HEK293 (cell line): ENCODE measurements around the gene TMEM145.

Experiments
- ZBTB11 ChIP-seq: fragments of 450-650 bp; formaldehyde crosslinking; conservative IDR thresholded peaks from 2 replicates; pipeline ENCODE4 v1.5.1; 2016; ENCODE audit warnings: low read depth, missing biosample characterization, missing genetic modification characterization
- TF ChIP-seq, protein P1 (sequence below): fragments of 450-650 bp; formaldehyde crosslinking; IDR thresholded peaks from 2 replicates; pipeline ENCODE4 v1.5.1; 2016; ENCODE audit warnings: missing biosample characterization, missing genetic modification characterization
- TF ChIP-seq, protein P2 (sequence below): IDR thresholded peaks from 2 replicates; pipeline ENCODE4 v1.6.1; 2011; ENCODE audit warnings: mild to moderate bottlenecking, low read depth, low read length, borderline replicate concordance

- TF ChIP-seq, protein P1, sequence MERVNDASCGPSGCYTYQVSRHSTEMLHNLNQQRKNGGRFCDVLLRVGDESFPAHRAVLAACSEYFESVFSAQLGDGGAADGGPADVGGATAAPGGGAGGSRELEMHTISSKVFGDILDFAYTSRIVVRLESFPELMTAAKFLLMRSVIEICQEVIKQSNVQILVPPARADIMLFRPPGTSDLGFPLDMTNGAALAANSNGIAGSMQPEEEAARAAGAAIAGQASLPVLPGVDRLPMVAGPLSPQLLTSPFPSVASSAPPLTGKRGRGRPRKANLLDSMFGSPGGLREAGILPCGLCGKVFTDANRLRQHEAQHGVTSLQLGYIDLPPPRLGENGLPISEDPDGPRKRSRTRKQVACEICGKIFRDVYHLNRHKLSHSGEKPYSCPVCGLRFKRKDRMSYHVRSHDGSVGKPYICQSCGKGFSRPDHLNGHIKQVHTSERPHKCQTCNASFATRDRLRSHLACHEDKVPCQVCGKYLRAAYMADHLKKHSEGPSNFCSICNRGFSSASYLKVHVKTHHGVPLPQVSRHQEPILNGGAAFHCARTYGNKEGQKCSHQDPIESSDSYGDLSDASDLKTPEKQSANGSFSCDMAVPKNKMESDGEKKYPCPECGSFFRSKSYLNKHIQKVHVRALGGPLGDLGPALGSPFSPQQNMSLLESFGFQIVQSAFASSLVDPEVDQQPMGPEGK (tag by site-specific recombination): peak; percentile 94
- TF ChIP-seq ZBTB11 (tag by site-specific recombination): no peak; the same call in 1 of the 2 replicates
- TF ChIP-seq, protein P2, sequence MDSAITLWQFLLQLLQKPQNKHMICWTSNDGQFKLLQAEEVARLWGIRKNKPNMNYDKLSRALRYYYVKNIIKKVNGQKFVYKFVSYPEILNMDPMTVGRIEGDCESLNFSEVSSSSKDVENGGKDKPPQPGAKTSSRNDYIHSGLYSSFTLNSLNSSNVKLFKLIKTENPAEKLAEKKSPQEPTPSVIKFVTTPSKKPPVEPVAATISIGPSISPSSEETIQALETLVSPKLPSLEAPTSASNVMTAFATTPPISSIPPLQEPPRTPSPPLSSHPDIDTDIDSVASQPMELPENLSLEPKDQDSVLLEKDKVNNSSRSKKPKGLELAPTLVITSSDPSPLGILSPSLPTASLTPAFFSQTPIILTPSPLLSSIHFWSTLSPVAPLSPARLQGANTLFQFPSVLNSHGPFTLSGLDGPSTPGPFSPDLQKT: no peak
Observed at GRCh38 chr19:42313096-42313839, at the start of gene TMEM145.
